NB4 (cell line): ENCODE measurements around the gene CNR2.
A peak's percentile ranks its signal among the peaks of the same experiment; 100 is the strongest.

Experiments used
- DNase-seq: peaks from one replicate; pipeline ENCODE4 v3.0.0; 2010; ENCODE audit warnings: low read depth
- H3K4me3 ChIP-seq: one replicate; pipeline ENCODE4 v1.5.1; 2011; ENCODE audit warnings: mild to moderate bottlenecking, low read depth, low read length, moderate library complexity
- CTCF ChIP-seq: IDR thresholded peaks from one replicate; pipeline ENCODE4 v1.5.1; 2012; ENCODE audit warnings: low read depth, low read length
- MAX ChIP-seq: IDR thresholded peaks from 2 replicates; pipeline ENCODE4 v1.6.1; 2011; ENCODE audit warnings: low read depth, low read length
- MYC ChIP-seq: IDR thresholded peaks from 2 replicates; pipeline ENCODE4 v1.6.1; 2011; ENCODE audit warnings: low read depth, low read length
- POLR2A ChIP-seq: IDR thresholded peaks from 2 replicates; pipeline ENCODE4 v1.6.1; 2011; ENCODE audit warnings: mild to moderate bottlenecking; ENCODE audit not compliant: insufficient read length; ENCODE audit errors: extremely low read depth

CNR2 gene

GRCh38 chr1:23899070-23899469, 14.1 kb downstream of the CNR2 start:
- H3K4me3 ChIP-seq = no peak overlapping the region
- peak; percentile 88 for DNase-seq
- TF ChIP-seq MAX (no peak), POLR2A (no peak), CTCF (no peak), MYC (no peak)

- H3K4me3 ChIP-seq = no peak overlapping the region
- peak; percentile 77 for DNase-seq
- TF ChIP-seq MYC (peak; percentile 46; the same call in 1 of the 2 replicates), MAX (peak; percentile 56), CTCF (no peak)
Measured at GRCh38 chr1:23897083-23897482, 16.1 kb downstream of the CNR2 start.

- TF ChIP-seq MYC = no peak
- no peak for TF ChIP-seq CTCF
- TF ChIP-seq MAX = no peak
- TF ChIP-seq POLR2A = no peak
- H3K4me3 ChIP-seq = no peak overlapping the region
- DNase-seq = no peak
Measured at GRCh38 chr1:23896491-23896890, 16.7 kb downstream of the CNR2 start.

GRCh38 chr1:23895993-23896392, 17.2 kb downstream of the CNR2 start:
- no peak for DNase-seq
- TF ChIP-seq MAX (no peak), POLR2A (no peak), CTCF (no peak), MYC (no peak)
- H3K4me3 ChIP-seq = no peak overlapping the region

GRCh38 chr1:23895082-23895481, 18.1 kb downstream of the CNR2 start:
- H3K4me3 ChIP-seq = no peak overlapping the region
- TF ChIP-seq MAX = no peak
- no peak for TF ChIP-seq POLR2A
- no peak for TF ChIP-seq CTCF
- TF ChIP-seq MYC = no peak
- no peak for DNase-seq

GRCh38 chr1:23889074-23889473, 24.1 kb downstream of the CNR2 start:
- TF ChIP-seq MYC = no peak
- no peak for TF ChIP-seq MAX
- TF ChIP-seq CTCF = no peak
- no peak for TF ChIP-seq POLR2A
- DNase-seq = no peak
- no peak overlapping the region for H3K4me3 ChIP-seq
